NCI-H526 (cell line): ENCODE results near the gene PGA4.
"Not testable (repeated sequence)": the region's sequence is repeated elsewhere in the genome, so short reads cannot be mapped to it uniquely, and the experiment has no call there.

Experiments used
- DNase-seq, 2 experiments: peaks; one replicate each; lab custom pipeline; 2025; lab: John Stamatoyannopoulos, UW

PGA4 gene

DNA sequence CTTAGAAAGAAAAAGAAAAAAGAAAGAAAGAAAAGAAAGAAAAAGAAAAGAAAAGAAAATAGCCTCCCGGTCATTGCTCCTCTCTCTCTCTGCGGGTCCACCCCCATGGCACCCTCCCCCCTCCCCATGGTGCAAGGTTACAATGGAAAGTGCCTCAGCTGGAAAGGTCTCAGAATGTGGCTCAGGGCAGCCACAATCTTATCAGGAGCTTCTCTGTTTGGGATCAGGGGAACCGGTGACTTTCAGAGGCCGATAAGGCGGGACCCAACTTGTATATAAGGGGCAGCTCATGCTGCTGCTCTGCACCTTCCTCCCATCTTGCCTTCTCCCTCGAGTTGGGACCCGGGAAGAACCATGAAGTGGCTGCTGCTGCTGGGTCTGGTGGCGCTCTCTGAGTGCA is at the start of gene PGA4:
TSS of gene PGA4 (plus strand) at position 301 of the 400 bp plus-strand sequence. CDS start at position 355, 54 bp downstream.
- not testable (repeated sequence) for DNase-seq

DNA sequence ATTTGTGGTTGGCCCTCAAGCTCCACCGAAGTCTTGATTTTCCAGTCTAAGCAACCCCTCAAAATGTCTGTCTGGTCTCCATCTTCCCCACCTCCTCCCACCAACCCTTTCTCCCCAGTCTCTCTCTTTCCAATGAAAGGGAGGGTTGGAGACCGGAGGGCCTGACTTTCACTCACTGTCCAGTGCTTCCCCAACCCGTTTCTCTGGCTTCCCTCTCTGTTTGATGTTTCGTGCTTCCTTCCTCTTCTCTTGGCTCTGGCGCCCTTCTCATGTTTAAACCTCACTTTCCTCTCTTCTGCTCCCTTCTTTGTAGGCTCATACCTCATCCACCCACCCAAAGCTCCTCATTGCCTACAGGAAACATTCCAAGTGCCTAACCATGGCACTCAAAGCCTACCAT is 49.8 kb upstream of the PGA4 start:
- no peak for DNase-seq

DNA sequence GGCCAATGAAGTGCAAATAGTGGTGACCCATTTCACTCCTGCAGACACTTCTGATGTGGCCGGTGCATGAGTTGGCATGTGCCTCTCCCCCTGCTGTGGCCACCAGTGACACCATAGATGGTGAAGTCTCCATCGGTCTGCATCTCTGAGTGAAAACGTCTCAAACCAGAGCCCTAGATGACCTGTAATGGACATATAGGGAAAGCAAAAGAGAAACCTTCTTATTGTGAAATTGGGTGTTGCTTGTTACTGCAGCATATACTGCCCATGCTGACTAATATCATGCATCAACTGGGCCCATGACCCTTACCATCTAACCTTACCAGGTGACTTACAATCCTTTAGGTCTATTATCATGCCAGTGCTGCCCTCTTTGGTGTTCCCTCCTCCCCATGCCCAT is 49.3 kb upstream of the PGA4 start:
- DNase-seq: no peak

DNA sequence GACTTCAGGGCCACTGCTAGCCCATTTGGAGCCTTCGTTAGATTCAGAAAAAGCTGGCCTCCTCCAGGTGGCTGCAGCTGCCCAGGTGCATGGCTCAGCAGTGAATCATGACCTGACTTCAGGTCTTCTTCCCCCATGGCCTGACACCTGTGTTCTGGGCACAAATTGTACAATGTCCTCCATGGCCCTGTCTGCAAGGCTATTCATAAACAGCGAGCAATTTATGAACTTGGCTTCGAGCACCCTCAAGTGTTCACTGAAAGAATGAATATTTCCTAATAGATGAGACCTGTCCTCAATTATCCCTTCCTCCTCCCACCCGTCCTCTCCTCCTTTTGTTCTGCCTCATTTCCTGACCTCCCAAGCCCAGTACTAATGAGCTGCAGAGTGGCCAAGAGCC is 48.7 kb upstream of the PGA4 start:
- peak; percentile 56 to 72 for DNase-seq

DNA sequence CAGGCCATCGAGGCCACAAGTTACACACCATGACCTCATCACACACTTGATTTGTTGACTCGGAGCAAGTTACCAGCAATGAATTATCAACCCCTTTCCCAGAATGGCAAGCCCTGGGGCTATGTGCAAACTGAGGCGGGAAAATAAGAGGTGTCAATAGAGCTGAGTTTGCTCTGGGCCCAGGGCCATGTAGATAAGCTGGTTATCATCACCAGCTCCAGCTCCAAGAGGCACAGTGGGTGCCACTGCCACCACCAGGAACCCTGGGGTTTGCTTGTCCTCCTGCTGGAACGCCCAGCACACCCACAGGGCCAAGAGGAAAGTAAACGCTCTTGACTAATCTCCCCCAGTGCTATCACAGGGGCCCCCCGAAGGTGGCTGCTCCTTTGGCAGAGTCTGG is 47.9 kb upstream of the PGA4 start:
- DNase-seq: no peak

DNA sequence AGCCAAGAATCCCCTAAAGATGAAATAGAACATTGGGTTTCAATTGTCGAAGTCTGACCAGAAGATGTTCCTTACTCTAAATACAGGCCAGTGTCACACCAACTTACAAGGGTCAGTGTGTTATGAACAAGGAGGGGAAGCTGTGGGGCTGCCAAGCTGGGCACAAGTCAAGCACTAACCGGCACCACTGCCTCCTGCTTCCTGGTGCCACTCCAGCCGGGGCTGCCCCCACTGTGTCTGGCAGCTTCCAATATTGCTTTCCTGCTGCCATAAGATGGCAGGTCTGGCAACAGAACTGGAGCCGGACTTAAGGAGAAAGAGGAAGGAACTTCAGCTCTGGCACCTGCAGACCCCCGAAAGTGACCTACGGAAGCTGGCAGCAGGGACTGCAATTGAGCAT is 47.2 kb upstream of the PGA4 start:
- DNase-seq: no peak

DNA sequence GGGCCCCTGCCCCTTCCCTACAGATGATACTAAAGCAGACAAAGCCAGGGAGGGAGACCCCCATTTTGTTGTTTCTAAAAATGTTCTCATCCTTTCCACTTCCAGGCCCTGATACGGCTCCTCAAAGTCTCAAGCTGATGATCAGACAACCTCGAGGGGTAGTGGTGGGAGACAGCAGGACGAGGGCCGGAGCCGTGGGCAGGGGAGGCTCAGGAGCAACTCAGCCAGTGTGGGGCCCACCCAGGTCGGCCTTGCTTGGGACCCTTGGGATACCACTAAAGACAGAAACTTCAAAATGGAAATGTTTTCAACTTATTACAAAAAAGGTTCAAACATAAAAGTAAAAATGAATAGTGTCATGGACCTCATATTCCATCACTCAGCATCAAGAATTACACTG is 45.7 kb upstream of the PGA4 start:
- no peak for DNase-seq

DNA sequence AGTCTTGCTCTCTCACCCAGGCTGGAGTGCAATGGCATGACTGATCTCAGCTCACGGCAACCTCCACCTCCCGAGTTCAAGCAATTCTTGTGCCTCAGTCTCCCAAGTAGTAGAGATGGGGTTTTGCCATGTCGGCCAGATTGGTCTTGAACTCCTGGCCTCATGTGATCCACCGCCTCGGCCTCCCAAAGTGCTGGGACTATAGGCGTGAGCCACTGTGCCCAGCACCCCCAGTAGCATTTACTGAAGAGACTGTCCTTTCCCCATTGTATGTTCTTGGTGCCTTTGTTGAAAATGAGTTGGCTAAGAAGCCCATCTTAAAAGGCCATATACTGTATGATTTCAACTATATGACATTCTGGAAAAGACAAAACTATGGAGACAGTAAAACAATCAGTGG is 41.9 kb upstream of the PGA4 start:
- DNase-seq: not testable (repeated sequence)

DNA sequence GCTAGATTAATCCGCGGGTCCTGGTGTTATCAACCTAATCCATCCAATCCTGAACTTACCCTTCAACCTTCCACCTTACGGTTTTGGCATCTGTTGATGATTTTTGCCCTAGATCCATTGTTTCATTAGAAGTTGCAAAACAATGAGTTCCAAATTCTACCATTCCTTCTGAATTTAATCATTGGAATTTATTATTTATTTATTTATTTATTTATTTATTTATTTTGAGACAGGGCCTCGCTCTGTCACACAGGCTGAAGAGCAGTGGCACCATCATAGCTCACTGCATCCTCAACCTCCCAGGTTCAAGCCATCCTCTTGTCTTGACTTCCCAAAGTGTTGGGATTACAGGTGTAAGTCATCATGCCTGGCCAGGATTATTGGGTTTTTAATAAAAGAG is 40.7 kb upstream of the PGA4 start:
- no peak for DNase-seq

DNA sequence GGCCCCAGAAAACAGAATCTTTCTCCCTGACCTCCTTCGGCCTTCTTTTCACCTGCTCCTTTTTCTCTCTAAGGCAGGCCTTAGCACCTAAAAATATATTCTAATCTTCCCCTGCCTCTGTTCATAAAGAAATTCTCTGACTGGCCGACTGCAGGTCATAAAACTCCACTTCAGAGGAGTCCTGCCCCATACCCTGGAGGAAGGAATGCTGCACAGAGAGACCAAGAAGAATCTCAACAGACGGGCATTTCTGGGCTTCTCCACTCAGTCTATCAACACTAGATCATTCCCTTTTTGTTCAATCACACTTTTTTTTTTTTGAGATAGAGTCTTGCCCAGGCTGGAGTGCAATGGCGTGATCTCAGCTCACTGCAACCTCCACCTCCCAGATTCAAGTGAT is 38.5 kb upstream of the PGA4 start:
- no peak for DNase-seq

DNA sequence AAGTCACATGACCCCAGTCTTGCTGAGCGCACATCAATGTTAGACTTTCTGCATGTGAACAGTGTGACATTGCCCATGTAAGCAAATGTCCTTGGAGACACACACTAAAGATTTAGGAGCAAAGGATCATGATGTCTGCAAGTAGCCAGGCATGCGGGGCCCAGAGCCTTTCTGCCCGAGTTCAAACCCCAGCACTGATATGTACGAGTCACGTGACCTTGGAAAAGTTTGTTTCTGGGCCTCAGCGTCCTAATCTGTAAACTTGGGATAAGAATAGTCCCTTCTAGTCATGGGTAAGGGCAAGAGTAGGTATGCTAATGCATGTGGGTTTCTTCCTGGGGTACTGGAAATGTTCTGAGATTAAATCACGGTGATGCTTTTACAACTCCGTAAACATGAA is 35.6 kb upstream of the PGA4 start:
- no peak for DNase-seq

DNA sequence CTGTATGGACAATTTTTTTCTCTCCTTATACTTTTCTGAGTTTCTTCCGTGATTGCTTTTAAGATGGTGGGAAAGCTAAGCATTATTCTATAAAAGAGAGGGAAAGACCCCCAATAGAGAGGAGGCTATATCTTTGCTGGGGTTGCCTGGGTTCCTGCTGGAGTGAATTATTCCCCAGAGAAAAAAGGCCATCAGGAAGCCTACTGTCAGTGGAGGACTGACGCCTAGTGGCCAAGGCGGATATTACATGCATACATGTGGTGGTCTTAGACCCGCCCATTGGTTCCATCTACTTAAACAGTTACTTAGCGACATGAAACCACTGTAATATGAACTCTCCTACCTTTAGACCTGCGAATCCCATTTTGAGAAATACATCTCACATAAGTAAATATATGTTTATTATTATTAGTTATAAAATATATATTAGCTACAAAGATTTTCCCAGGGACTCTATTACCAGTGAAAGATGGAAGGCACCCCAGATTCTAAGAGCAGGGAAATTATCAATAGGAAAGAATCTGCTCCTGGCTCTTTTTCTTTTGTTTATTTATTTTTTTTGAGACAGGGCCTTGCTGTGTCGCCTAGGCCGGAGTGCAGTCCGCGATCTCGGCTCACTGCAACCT is 34.5 kb upstream of the PGA4 start:
- peak; percentile 76 to 92 for DNase-seq

DNA sequence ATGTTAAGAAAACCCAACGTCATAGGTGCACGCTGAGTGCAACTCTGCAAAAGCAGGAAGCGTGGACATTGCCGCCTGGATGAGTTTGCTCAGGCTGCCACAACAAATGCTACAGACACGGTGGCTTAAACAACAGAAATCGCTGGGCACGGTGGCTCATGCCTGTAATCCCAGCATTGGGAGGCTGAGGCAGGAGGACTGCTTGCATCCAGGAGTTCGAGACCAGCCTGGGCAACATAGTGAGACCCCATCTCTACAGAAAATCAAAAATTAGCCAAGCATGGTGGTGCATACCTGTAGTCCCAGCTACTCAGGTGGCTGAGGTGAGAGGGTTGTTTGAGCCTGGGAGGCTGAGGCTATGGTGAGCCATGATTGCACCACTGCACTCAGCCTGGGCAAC is 32.2 kb upstream of the PGA4 start:
- DNase-seq: no peak

DNA sequence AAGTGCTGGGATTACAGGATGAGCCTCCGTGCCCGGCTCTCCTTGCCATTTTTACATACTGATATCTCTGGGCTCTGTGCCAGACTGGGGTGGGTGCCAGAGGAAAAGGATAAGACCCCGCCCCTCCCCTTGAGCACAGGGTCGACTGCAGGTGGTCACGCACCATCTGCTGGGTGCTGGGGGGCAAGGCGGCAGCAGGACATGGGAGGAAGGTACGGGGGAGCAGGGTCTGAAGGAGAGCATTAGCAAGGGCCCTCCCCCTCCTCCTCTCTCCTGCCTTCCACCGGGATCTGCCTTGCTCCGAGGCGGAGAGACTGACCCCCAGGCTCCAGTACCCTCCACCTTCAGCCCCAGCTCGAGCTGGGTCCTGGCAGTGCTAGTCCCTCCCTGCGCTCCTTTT is 28.6 kb upstream of the PGA4 start:
- DNase-seq: no peak

DNA sequence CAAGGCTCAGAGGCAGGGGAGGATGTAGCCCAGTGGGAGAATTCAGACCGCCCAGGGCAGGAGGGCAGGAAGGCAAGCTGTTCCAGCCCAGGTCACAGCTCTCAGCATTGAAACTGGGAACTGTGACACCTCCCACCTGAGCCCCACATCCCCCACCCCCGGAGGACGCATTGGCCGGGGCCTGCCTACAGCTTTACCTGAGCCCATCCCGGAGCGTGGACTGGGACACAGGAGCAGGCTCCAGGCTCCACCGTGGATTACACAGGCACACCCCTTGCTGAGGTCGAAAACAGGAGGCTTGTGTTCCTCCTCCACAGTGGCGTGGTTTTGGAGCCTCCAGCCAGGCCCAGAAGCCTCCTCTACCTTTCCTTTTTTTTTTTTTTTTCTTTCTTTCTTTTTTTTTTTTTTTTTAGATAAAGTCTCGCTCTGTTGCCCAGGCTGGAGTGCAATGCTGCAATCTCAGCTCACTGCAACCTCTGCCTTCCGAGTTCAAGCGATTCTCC is 27.9 kb upstream of the PGA4 start:
- DNase-seq: no peak

DNA sequence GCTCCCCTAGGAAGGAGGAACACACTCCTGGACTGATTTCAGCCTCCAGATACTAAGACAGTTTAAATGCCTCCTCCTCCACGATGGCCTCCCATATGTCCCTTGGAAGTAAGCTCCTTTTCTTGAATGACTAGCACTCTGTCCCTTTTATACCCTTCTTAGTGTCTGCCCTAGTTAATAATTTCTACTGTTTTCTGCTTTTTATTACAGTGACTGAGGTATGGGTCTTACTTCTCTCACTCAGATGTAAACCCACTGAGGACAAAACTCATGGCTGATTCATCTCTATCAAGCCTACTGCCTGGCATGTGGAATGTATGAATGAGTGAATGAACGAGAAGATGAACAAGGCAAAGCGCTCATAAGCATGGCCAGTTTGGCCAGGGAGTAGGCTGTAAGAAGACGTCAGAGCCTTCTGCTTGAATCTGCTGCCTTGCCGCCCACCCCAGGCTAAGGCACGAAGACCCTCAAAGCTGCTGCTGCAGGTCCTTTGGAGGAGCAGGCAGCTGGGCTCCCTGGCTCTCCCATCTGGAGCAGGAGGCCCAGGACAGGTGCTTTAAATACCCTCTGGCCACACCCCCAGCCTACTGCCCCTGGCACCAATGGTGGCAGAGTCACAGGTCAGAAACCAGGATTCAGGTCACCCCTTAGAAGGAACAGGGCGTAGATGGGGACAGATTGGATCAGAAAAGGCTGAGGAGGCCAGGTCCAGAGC is 27.0 kb upstream of the PGA4 start:
- DNase-seq: no peak

DNA sequence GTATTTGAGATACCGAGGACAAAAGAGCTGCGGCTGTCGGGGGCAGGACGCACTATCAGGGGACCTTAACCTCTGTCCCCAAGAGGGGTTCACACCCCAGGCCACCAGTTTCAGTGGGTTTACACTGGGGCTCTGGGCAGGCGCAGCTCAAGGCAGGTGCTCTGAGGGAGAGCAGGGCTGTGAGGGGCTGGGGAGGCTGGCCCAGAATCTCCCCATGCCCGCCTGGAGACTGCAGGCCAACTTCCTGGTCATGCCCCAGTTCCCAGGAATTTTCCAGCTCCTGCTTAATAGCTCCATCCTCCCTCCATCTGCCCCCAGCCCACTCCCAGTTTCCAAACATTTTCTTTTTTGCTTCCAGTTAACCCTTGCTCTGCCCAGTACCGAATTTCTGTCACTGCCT is 26.4 kb upstream of the PGA4 start:
- DNase-seq: peak in 1 of 2 experiments; percentile 20

DNA sequence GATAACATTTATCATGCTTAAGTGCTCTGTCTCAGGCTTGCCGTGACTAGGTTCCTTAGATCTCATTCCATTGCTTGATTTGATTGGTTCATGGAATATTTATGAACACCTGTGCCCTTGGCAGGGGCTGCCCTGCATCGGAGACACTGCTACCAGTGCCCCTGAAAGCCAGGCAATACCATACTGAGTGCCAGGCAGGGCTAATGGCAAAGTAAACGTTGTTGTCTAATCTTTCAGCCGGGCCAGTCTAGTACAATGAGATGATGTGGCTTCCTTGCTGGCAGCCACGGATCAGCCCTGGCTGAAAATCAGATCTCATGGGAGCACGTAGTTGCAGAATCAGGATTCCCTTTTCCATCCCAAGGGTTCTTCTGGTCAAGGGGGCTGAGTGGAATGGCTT is 23.8 kb upstream of the PGA4 start:
- no peak for DNase-seq

DNA sequence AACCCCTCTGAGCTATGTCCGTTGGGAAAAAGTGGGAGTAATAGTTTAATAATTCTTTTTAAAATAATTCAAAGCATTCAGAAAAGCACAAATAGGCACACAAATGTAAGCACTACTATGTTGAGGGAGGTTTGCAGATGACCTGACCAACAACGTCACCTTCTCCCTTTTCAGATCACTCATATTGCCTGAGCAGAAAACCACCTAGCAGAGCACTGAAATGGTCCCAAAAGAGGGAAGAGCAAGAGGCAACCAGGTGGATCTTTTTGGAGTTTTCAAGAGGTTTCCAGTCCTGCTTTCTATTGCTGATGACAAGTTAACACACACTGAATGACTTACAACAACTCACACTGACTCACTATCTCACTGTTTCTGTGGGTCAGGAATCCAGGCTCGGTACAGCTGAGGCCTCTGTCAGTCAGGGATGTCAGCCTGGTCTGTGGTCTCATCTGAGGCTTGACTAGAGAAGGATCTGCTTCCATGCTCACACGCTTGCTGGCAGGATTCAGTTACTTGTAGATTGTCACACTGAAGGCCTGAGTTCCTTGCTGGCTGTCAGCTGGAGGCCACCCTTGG is 23.1 kb upstream of the PGA4 start:
- DNase-seq: no peak

DNA sequence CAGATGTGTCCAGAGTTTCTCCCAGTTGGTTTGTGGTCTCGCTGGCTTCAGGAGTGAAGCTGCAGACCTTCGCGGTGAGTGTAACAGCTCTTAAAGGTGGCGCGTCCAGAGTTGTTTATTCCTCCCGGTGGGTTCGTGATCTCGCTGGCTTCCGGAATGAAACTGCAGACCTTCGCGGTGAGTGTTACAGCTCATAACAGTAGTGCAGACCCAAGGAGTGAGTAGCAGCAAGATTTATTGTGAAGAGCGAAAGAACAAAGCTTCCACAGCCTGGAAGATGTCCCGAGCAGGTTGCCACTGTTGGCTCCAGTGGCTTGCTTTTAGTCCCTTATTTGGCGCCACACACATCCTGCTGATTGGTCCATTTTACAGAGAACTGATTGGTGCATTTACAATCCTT is 20.7 kb upstream of the PGA4 start:
- no peak for DNase-seq

DNA sequence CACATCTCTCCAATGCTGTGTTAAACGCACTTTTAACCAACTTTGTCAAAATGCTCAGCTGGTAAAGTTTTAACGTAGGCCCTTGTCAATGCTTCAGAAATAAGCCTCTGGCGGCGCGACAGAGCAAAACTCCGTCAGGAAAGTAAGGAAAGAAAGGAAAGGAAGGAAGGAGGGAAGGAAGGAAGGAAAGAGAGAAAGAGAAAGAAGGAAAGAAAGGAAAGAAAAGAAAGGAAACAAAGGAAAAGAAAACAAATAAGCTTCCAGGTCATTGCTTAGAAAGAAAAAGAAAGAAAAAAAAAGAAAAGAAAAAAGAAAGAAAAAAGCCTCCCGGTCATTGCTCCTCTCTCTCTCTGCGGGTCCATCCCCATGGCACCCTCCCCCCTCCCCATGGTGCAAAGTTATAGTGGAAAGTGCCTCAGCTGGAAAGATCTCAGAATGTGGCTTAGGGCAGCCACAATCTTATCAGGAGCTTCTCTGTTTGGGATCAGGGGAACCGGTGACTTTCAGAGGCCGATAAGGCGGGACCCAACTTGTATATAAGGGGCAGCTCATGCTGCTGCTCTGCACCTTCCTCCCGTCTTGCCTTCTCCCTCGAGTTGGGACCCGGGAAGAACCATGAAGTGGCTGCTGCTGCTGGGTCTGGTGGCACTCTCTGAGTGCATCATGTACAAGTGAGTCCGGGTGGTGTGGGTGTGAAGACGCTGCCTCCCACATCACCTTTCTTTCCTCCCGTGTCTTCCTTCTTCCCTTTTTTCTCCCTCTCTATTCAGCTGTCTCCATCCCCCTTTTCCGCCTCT is 19.0 kb upstream of the PGA4 start, which contains the start of gene PGA3:
TSS of gene PGA3 (plus strand) at position 566 of the 797 bp plus-strand sequence. CDS start at position 616, 50 bp downstream.
- DNase-seq: not testable (repeated sequence)

DNA sequence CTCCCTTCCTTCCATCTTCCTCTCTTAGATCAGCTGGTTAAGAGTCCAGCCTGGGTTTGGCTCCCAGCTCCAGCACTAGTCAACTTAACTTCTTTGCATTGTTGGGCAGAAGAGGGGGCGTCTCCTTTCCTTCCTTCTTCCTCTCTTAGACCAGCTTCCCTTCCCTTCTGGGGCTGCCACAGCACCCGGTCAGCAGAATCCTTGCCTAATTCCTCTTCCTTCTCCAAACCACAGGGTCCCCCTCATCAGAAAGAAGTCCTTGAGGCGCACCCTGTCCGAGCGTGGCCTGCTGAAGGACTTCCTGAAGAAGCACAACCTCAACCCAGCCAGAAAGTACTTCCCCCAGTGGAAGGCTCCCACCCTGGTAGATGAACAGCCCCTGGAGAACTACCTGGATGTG is 18.3 kb upstream of the PGA4 start:
- not testable (repeated sequence) for DNase-seq
